H1 (cell line): ENCODE measurements around the gene PEX13. TPM values are rescaled to one million over a fixed set of nuclear protein-coding genes. Genes with fewer than 3 reads are reported as not detected.

Experiments used
- CTCF ChIA-PET: fragments of 300-600 bp; sonication (Branson Sonifier 250); formaldehyde crosslinking; loops from one replicate; lab custom pipeline; 2021; ENCODE audit not compliant: partially characterized antibody; lab: Charles Lee
- POLR2A ChIA-PET: fragments of 300-600 bp; sonication (Branson Sonifier 250); formaldehyde crosslinking; loops from one replicate; lab custom pipeline; 2021; ENCODE audit warnings: inconsistent platforms; ENCODE audit not compliant: partially characterized antibody; lab: Charles Lee
- DNase-seq, 2 experiments: peaks; one replicate each; pipeline versions ENCODE4 v3.0.0 to v3.0.0-alpha.2; 2010 to 2022; ENCODE audit warnings: low spot score in 2 of 2, low read depth in 1 of 2, mixed read lengths in 1 of 2
- FAIRE-seq: peaks from 2 replicates; lab custom pipeline; 2011; peaks lifted over from hg19 to GRCh38; lab: Jason Lieb, UNC
- H2AFZ ChIP-seq: 2 replicates; pipeline ENCODE4 v1.8.1; 2012; ENCODE audit warnings: low read length, inconsistent platforms
- H2AK5ac ChIP-seq: 2 replicates; pipeline ENCODE4 v1.6.1; 2013; ENCODE audit warnings: low read depth, low read length
- H2BK120ac ChIP-seq: replicated peaks from 2 replicates; pipeline ENCODE3; 2013; ENCODE audit warnings: low read depth, low read length, inconsistent platforms
- H2BK12ac ChIP-seq: 2 replicates; pipeline ENCODE4 v1.6.1; 2013; ENCODE audit warnings: low read depth, low read length
- H2BK15ac ChIP-seq: 2 replicates; pipeline ENCODE4 v1.6.1; 2013; ENCODE audit warnings: low read length
- H2BK20ac ChIP-seq: 2 replicates; pipeline ENCODE4 v1.6.1; 2013; ENCODE audit warnings: low read length
- H2BK5ac ChIP-seq: 2 replicates; pipeline ENCODE4 v1.6.1; 2013; ENCODE audit warnings: low read depth, low read length
- H3K14ac ChIP-seq: 2 replicates; pipeline ENCODE4 v1.6.1; 2013; ENCODE audit warnings: inconsistent platforms; ENCODE audit not compliant: insufficient read length
- H3K18ac ChIP-seq: 2 replicates; pipeline ENCODE4 v1.6.1; 2013; ENCODE audit warnings: low read length; ENCODE audit errors: extremely low read depth
- H3K23ac ChIP-seq: 2 replicates; pipeline ENCODE4 v1.6.1; 2013; ENCODE audit warnings: inconsistent platforms; ENCODE audit not compliant: insufficient read length
- H3K23me2 ChIP-seq: 2 replicates; pipeline ENCODE4 v1.6.1; 2013; ENCODE audit warnings: low read depth, low read length
- H3K27ac ChIP-seq: 2 replicates; pipeline ENCODE4 v1.6.1; 2011; ENCODE audit warnings: low read depth, low read length, inconsistent platforms
- H3K27me3 ChIP-seq, 4 experiments: replicated peaks in 1 of 4; 1 replicate in 1 of 4; 2 replicates in 3 of 4; pipeline versions ENCODE4 v1.6.1 to v1.8.1; 2011 to 2013; ENCODE audit warnings: low read length in 3 of 4, mild to moderate bottlenecking in 3 of 4, inconsistent platforms in 2 of 4, mixed read lengths in 2 of 4, moderate library complexity in 1 of 4; ENCODE audit not compliant: control insufficient read depth in 3 of 4, insufficient read depth in 3 of 4; ENCODE audit errors: extremely low read depth in 1 of 4
- H3K36me3 ChIP-seq, 4 experiments: 2 replicates each; pipeline versions ENCODE4 v1.6.1 to v1.8.1; 2011 to 2013; ENCODE audit warnings: mild to moderate bottlenecking in 4 of 4, low read length in 3 of 4, moderate library complexity in 2 of 4, control low read depth in 1 of 4, inconsistent platforms in 1 of 4; ENCODE audit not compliant: insufficient read depth in 4 of 4, control insufficient read depth in 2 of 4
- H3K4ac ChIP-seq: replicated peaks from 2 replicates; pipeline ENCODE3; 2013; ENCODE audit warnings: low read length, low read depth, mixed read lengths, inconsistent platforms; ENCODE audit not compliant: insufficient read length
- H3K4me1 ChIP-seq, 4 experiments: replicated peaks in 1 of 4; 1 replicate in 1 of 4; 2 replicates in 3 of 4; pipeline versions ENCODE4 v1.6.1 to v1.8.1; 2011 to 2013; ENCODE audit warnings: low read length in 3 of 4, inconsistent platforms in 2 of 4, mixed read lengths in 1 of 4; ENCODE audit not compliant: insufficient read depth in 4 of 4, control insufficient read depth in 3 of 4
- H3K4me2 ChIP-seq, 2 experiments: 2 replicates each; pipeline versions ENCODE4 v1.6.1 to v1.8.1; 2011 to 2013; ENCODE audit warnings: low read depth in 2 of 2, low read length in 2 of 2, control low read depth in 1 of 2, inconsistent platforms in 1 of 2, mild to moderate bottlenecking in 1 of 2; ENCODE audit not compliant: insufficient read depth in 1 of 2
- H3K4me3 ChIP-seq, 4 experiments: fragments of 200-600, 300-600 bp in 1 of 4; sonication (generic), shearing (Covaris generic), sonication (Bioruptor Twin) in 1 of 4; 2 replicates each; pipeline versions ENCODE4 v1.5.1 to v1.8.1; 2011 to 2016; ENCODE audit warnings: low read length in 4 of 4, low read depth in 3 of 4, control low read depth in 2 of 4, inconsistent platforms in 2 of 4, mild to moderate bottlenecking in 2 of 4, mixed read lengths in 1 of 4, moderate library complexity in 1 of 4; ENCODE audit not compliant: insufficient read depth in 2 of 4; ENCODE audit errors: extremely low read depth in 1 of 4
- H3K56ac ChIP-seq: replicated peaks from 2 replicates; pipeline ENCODE3; 2013; ENCODE audit warnings: low read depth, mild to moderate bottlenecking, mixed read lengths, low read length, inconsistent platforms; ENCODE audit not compliant: insufficient read length
- H3K79me1 ChIP-seq: 2 replicates; pipeline ENCODE4 v1.6.1; 2013; ENCODE audit warnings: low read depth, low read length, control low read depth
- H3K79me2 ChIP-seq, 2 experiments: 2 replicates each; pipeline versions ENCODE4 v1.6.1 to v1.8.1; 2012 to 2013; ENCODE audit warnings: low read length in 2 of 2, mild to moderate bottlenecking in 2 of 2, inconsistent platforms in 1 of 2; ENCODE audit not compliant: insufficient read depth in 2 of 2, control insufficient read depth in 1 of 2
- H3K9ac ChIP-seq, 4 experiments: replicated peaks in 1 of 4; 1 replicate in 1 of 4; 2 replicates in 3 of 4; pipeline versions ENCODE4 v1.6.1 to v1.8.1; 2011 to 2013; ENCODE audit warnings: low read depth in 3 of 4, low read length in 3 of 4, control low read depth in 2 of 4, mild to moderate bottlenecking in 2 of 4, moderate library complexity in 2 of 4, inconsistent platforms in 1 of 4; ENCODE audit errors: extremely low read depth in 1 of 4
- H3K9me3 ChIP-seq, 2 experiments: 2 replicates each; pipeline versions ENCODE4 v1.6.1 to v1.8.1; 2012 to 2013; ENCODE audit warnings: mild to moderate bottlenecking in 2 of 2, moderate library complexity in 2 of 2, control low read depth in 1 of 2, inconsistent platforms in 1 of 2, low read depth in 1 of 2, low read length in 1 of 2, mixed read lengths in 1 of 2; ENCODE audit not compliant: insufficient read depth in 2 of 2
- H4K20me1 ChIP-seq, 2 experiments: replicated peaks in 1 of 2; 2 replicates each; pipeline versions ENCODE3 to v1.8.1; 2011 to 2013; ENCODE audit warnings: inconsistent platforms in 2 of 2, low read length in 2 of 2, mild to moderate bottlenecking in 1 of 2; ENCODE audit not compliant: insufficient read depth in 2 of 2, control insufficient read depth in 1 of 2
- H4K5ac ChIP-seq: 2 replicates; pipeline ENCODE4 v1.6.1; 2013; ENCODE audit warnings: low read length, low read depth, mixed read lengths, inconsistent platforms; ENCODE audit not compliant: insufficient read length
- H4K8ac ChIP-seq: 2 replicates; pipeline ENCODE4 v1.8.0; 2013; ENCODE audit warnings: mild to moderate bottlenecking, moderate library complexity, low read length, inconsistent platforms; ENCODE audit not compliant: insufficient read depth; ENCODE audit errors: extremely low read depth
- H4K91ac ChIP-seq: replicated peaks from 2 replicates; pipeline ENCODE3; 2013; ENCODE audit warnings: low read length, mixed read lengths, inconsistent platforms; ENCODE audit not compliant: insufficient read length
- BRCA1 ChIP-seq: IDR thresholded peaks from 2 replicates; pipeline ENCODE4 v1.6.1; 2012; ENCODE audit warnings: low read depth, low read length, improper control_type of control experiment
- CEBPB ChIP-seq: IDR thresholded peaks from 2 replicates; pipeline ENCODE4 v1.6.1; 2012; ENCODE audit warnings: low read depth, low read length
- NRF1 ChIP-seq: IDR thresholded peaks from 2 replicates; pipeline ENCODE4 v1.6.1; 2011; ENCODE audit warnings: mild to moderate bottlenecking, low read depth, low read length, improper control_type of control experiment
- SIRT6 ChIP-seq: IDR thresholded peaks from one replicate; pipeline ENCODE4 v1.7.1; 2012; ENCODE audit warnings: low read length, inconsistent platforms
- SUZ12 ChIP-seq: fragments of 200-600 bp; sonication (generic); IDR thresholded peaks from 2 replicates; pipeline ENCODE4 v1.6.1; 2012; ENCODE audit warnings: mild to moderate bottlenecking, inconsistent platforms, low read length, moderate library complexity, mixed read lengths
- WGBS, 2 experiments: shearing (Covaris generic) in 1 of 2; methylation state at CpG; one replicate each; pipeline versions ENCODE4 v1.1.6 to v1.1.7; 2013 to 2015; ENCODE audit warnings: low lambda C conversion rate in 2 of 2, mixed read lengths in 2 of 2, inconsistent platforms in 1 of 2, low coverage in 1 of 2, missing lambda C conversion rate in 1 of 2; ENCODE audit not compliant: insufficient replicate concordance in 2 of 2, insufficient coverage in 1 of 2, insufficient read length in 1 of 2; ENCODE audit errors: extremely low coverage in 1 of 2, missing lambda C conversion rate in 1 of 2; 5-methylcytosine and 5-hydroxymethylcytosine counted together
- polyA plus RNA-seq, 7 experiments: library from polyadenylated mRNA; depleted of rRNA in 3 of 7; stranded (reverse) in 5 of 7; unstranded in 2 of 7; fragments of >200 nt in 5 of 7; fragments of 200-250 nt in 2 of 7; gene quantifications; 1 replicate in 5 of 7; 2 replicates in 1 of 7; 4 replicates in 1 of 7; pipeline versions ENCODE4 v1.2.1 to v1.2.3, GENCODE V29; 2011 to 2013; ENCODE audit warnings: missing spikeins in 2 of 7, mixed read lengths in 2 of 7
- total RNA-seq: library from RNA; stranded (reverse); fragmentation: NEBNext Ultra II Directional; extraction: Animal tissue kit (Norgen Biotek cat#: 25700); gene quantifications from 2 replicates; pipeline ENCODE4 v1.2.1, GENCODE V29; 2021

Gene PEX13
- total and polyA plus RNA-seq, 2 of the 8 experiments (the other 6 are each of a cell fraction or from before 2014, with no cell fraction given), result 16.8 to 22.3 TPM

DNA sequence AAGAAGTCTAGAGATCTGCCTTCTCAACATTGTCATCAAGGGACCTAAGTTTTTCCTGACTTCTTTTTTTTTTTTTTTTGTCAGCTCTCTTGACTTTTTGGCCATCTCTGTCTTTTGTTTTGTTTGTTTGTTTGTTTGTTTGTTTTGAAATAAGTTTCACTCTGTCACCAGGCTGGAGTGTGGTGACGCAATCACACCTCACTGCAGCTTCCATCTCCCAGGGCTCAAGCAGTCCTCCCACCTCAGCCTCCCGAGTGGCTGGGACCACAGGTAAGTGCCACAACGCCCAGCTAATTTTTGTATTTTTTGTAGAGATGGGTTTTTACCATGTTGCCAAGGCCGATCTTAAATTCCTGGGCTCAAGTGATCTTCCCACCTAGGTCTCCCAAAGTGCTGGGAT, 6.2 kb downstream of the PEX13 start:
- Histone ChIP-seq H2BK5ac (no peak overlapping the region), H2BK120ac (no peak overlapping the region), H3K56ac (no peak overlapping the region), H4K5ac (no peak overlapping the region), H4K91ac (no peak overlapping the region), H3K4me3 (no peak overlapping the region), H2AFZ (no peak overlapping the region), H3K23me2 (no peaks in the 10 kb centered on the region), H3K36me3 (0 out of 8 replicates have a peak, but pooled peaks cover 0 to 4% (median 0%) of the 10 kb centered on the region in 4 experiments), H3K14ac (no peak overlapping the region), H3K23ac (no peak overlapping the region), H3K9ac (no peak overlapping the region), H4K8ac (no peak overlapping the region), H4K20me1 (no peaks in the 10 kb centered on the region), H3K4me1 (no peaks in the 10 kb centered on the region), H3K4me2 (no peak overlapping the region), H3K4ac (no peak overlapping the region), H2BK15ac (no peak overlapping the region), H2BK20ac (no peak overlapping the region), H3K27ac (no peak overlapping the region), H3K27me3 (no peaks in the 10 kb centered on the region), H3K79me1 (peaks cover 4% of the 10 kb centered on the region), H2AK5ac (no peak overlapping the region), H3K79me2 (peaks cover 0 to 46% of the 10 kb centered on the region in 2 experiments; a peak in 2 of 4 replicates), H3K9me3 (no peaks in the 10 kb centered on the region), H2BK12ac (no peak overlapping the region), H3K18ac (no peak overlapping the region)
- CTCF ChIA-PET, result interaction anchor here (1.1 kb wide), 1 partner anchor 41 kb away, joined by 6 read pairs; no protein-coding TSS in a partner anchor
- TF ChIP-seq CEBPB, result peak; percentile 64; the same call in 1 of the 2 replicates
- TF ChIP-seq SUZ12, result no peak
- no peak for TF ChIP-seq SIRT6
- TF ChIP-seq NRF1, result no peak
- no peak for TF ChIP-seq BRCA1
- POLR2A ChIA-PET, result no interaction called here
- FAIRE-seq, result no peak
- 87% methylated on average over 4 of the region's 4 CpGs; no CpG with 5 or more reads in 1 of the 2 experiments for WGBS, 2 experiments
- no peak for DNase-seq
